Body of pancreas (tissue), 4 donors: ENCODE results near the gene RELN. TPM values are rescaled to one million over a fixed set of nuclear protein-coding genes. Genes with fewer than 3 reads are reported as not detected.

Source experiments
- ATAC-seq: fragments of 150-250 bp; one replicate; pipeline ENCODE4 v1.9.1; 2016
- DNase-seq, 4 donors: peaks; one replicate each; pipeline ENCODE4 v3.0.0-alpha.2; 2019
- H3K27ac ChIP-seq, 4 donors: fragments of 200-600 bp; sonication (generic); 1 replicate in 3 of 4; 2 replicates in 1 of 4; pipeline versions ENCODE4 v1.5.1 to v1.6.1; 2016 to 2019; ENCODE audit warnings: mild to moderate bottlenecking in 1 of 4, mixed read lengths in 1 of 4, moderate library complexity in 1 of 4
- H3K27me3 ChIP-seq, 2 donors: fragments of 200-600 bp; sonication (generic); one replicate each; pipeline ENCODE4 v1.6.0; 2016; ENCODE audit warnings: mild to moderate bottlenecking in 1 of 2
- H3K36me3 ChIP-seq, 2 donors: fragments of 200-600 bp; sonication (generic); replicated peaks in 1 of 2; 2 replicates each; pipeline ENCODE4 v1.5.1; 2016; ENCODE audit warnings: low read depth in 2 of 2; ENCODE audit not compliant: insufficient read depth in 1 of 2
- H3K4me1 ChIP-seq: fragments of 200-600 bp; sonication (generic); one replicate; pipeline ENCODE4 v1.6.0; 2016
- H3K4me3 ChIP-seq, 2 donors: fragments of 200-600 bp; sonication (generic); 1 replicate in 1 of 2; 2 replicates in 1 of 2; pipeline ENCODE4 v1.5.1; 2016 to 2019
- H3K9me3 ChIP-seq, 3 donors: fragments of 200-600 bp; sonication (generic); 1 replicate in 2 of 3; 2 replicates in 1 of 3; pipeline ENCODE4 v1.5.1; 2016
- POLR2A ChIP-seq, 3 donors: fragments of 450-650 bp; IDR thresholded peaks; one replicate each; pipeline ENCODE4 v1.6.1; 2016; ENCODE audit warnings: antibody characterized with exemption in 3 of 3, mild to moderate bottlenecking in 2 of 3
- WGBS, 2 donors: methylation state at CpG; one replicate each; pipeline ENCODE4 v1.1.5; 2017; 5-methylcytosine and 5-hydroxymethylcytosine counted together
- intact Hi-C: fragments of 100-400 bp; cut with DNase I; formaldehyde crosslinking; loops from one replicate; pipeline ENCODE4 v1.15.1; 2023
- total RNA-seq, 2 donors: library from RNA; depleted of rRNA; stranded (reverse); fragments of >200 nt; gene quantifications; one replicate each; pipeline ENCODE4 v1.1.0, GENCODE V29; 2016
- TF ChIP-seq, protein P1 (sequence below), 7 experiments: fragments of 450-650 bp in 4 of 7; fragments of 200-600 bp in 3 of 7; sonication (generic) in 3 of 7; IDR thresholded peaks; one replicate each; pipeline ENCODE4 v1.5.1; 2016 to 2019; ENCODE audit warnings: antibody characterized with exemption in 7 of 7

Gene RELN
- total RNA-seq, 2 donors from 2014 or later, result 0.33 to 3.9 TPM

DNA sequence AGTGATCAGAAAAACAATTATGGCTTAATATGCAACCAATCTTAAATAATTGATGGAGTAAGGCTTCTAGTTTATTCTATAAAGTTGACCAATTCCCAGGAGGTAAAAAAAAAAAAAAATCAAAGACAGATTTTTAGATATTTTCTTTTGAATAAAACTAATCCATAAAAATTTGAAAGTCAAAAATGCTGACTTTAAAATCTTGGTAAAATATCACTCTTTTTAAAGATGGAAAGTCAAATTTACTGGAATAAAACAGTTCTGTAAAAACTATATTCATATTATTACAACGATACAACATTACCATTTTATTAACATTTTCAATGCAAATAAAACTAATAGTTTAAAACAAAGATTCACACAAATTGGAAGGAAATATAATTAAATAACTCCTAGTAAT, 5.4 kb downstream of the RELN start:
- WGBS, 2 donors, result 77 to 79% methylated on average over 1 of the region's 1 CpG

GRCh38 chr7:103983201-103983977, 6.1 kb downstream of the RELN start:
- H3K4me1 ChIP-seq, result no peaks in the 10 kb centered on the region
- TF ChIP-seq, protein P1, sequence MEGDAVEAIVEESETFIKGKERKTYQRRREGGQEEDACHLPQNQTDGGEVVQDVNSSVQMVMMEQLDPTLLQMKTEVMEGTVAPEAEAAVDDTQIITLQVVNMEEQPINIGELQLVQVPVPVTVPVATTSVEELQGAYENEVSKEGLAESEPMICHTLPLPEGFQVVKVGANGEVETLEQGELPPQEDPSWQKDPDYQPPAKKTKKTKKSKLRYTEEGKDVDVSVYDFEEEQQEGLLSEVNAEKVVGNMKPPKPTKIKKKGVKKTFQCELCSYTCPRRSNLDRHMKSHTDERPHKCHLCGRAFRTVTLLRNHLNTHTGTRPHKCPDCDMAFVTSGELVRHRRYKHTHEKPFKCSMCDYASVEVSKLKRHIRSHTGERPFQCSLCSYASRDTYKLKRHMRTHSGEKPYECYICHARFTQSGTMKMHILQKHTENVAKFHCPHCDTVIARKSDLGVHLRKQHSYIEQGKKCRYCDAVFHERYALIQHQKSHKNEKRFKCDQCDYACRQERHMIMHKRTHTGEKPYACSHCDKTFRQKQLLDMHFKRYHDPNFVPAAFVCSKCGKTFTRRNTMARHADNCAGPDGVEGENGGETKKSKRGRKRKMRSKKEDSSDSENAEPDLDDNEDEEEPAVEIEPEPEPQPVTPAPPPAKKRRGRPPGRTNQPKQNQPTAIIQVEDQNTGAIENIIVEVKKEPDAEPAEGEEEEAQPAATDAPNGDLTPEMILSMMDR (IDR thresholded peaks at IDR 0.05), result no peak
- TF ChIP-seq POLR2A (IDR thresholded peaks at IDR 0.05), result no peak
- H3K36me3 ChIP-seq, result no peaks in the 10 kb centered on the region
- H3K27ac ChIP-seq, result no peak overlapping the region
- no peak overlapping the region for H3K4me3 ChIP-seq
- no peaks in the 10 kb centered on the region for H3K9me3 ChIP-seq
- ATAC-seq (no peak), DNase-seq (no peak)
- H3K27me3 ChIP-seq, result no peaks in the 10 kb centered on the region
- 49 to 50% methylated on average over 6 of the region's 6 CpGs for WGBS, 2 donors
- intact Hi-C loops, result no loop called here

More for the DNA sequence above, 5.4 kb downstream of the RELN start:
- Histone ChIP-seq H3K9me3 (no peaks in the 10 kb centered on the region), H3K27me3 (peaks cover 0 to 7% of the 10 kb centered on the region in 2 donors), H3K36me3 (no peaks in the 10 kb centered on the region), H3K4me3 (no peak overlapping the region), H3K4me1 (peaks cover 6% of the 10 kb centered on the region), H3K27ac (no peak overlapping the region)
- no peak for ATAC-seq
- intact Hi-C loops, result no loop called here
- TF ChIP-seq POLR2A (IDR thresholded peaks at IDR 0.05), result no peak
- TF ChIP-seq, protein P1 (IDR thresholded peaks at IDR 0.05), result no peak
- no peak for DNase-seq

GRCh38 chr7:103981003-103981423, 8.4 kb downstream of the RELN start:
- no peak for TF ChIP-seq POLR2A (IDR thresholded peaks at IDR 0.05)
- TF ChIP-seq, protein P1 (IDR thresholded peaks at IDR 0.05), result no peak
- intact Hi-C loops, result no loop called here
- DNase-seq (no peak), ATAC-seq (no peak)
- Histone ChIP-seq H3K4me1 (no peaks in the 10 kb centered on the region), H3K9me3 (no peaks in the 10 kb centered on the region), H3K36me3 (no peaks in the 10 kb centered on the region), H3K27me3 (no peaks in the 10 kb centered on the region), H3K4me3 (no peak overlapping the region), H3K27ac (no peak overlapping the region)
- WGBS, 2 donors, result 16 to 38% methylated on average over 2 of the region's 2 CpGs

DNA sequence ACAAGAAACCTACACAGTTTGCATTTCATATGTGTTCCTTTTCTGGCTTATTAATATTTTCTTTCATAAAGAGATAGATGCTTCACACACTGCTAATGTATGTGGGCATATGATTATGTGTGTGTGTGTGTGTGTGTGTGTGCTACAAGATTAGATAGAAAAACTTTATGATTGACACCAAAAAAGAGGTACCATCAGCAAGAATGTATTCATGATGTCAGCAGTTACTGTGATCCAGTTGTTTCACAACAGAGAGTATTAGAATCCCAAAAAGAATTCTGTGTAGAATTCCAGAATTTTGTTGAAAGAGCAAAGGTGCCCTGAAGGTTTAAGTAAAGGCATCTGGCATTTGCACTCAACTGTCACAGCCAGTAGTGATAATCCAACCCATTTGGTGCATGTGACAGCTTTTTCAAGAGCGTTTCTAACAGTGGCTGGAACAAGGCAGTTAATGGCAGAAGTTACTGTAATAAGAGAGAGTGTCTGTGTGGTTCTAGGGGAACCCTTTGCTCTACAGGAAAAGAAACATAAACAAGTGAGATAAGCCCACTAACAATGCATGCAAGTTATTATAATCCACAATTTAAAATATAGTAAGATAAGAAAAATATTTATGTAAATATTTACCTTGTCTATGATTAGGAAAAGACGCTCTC, 16.6 kb downstream of the RELN start:
- H3K4me3 ChIP-seq, result no peak overlapping the region
- TF ChIP-seq, protein P1 (IDR thresholded peaks at IDR 0.05), result no peak
- TF ChIP-seq POLR2A (IDR thresholded peaks at IDR 0.05), result no peak
- intact Hi-C loops, result no loop called here
- ATAC-seq (no peak), DNase-seq (no peak)
- WGBS, 2 donors, result 11 to 13% methylated on average over 2 of the region's 2 CpGs
- H3K27me3 ChIP-seq, result no peaks in the 10 kb centered on the region
- H3K9me3 ChIP-seq, result no peaks in the 10 kb centered on the region
- no peaks in the 10 kb centered on the region for H3K36me3 ChIP-seq
- no peak overlapping the region for H3K27ac ChIP-seq
- no peaks in the 10 kb centered on the region for H3K4me1 ChIP-seq
